Panc1 (cell line): Measurements from ENCODE around the gene INAVA. TPM values are rescaled to one million over a fixed set of nuclear protein-coding genes. Genes with fewer than 3 reads are reported as not detected.

Source experiments
- ATAC-seq: fragments of 200-7000 bp; cut with Tn5 transposase; 2 replicates; pipeline ENCODE4 v1.9.1; 2020; ENCODE audit warnings: mild to moderate bottlenecking, moderate library complexity
- BruUV-seq: library from RNA; stranded (reverse); fragments of 400-500 nt; replicated peaks from 2 replicates; lab custom pipeline; 2021; lab: Mats Ljungman, UMichigan
- CTCF ChIA-PET: fragments of 300-600 bp; sonication (Branson Sonifier 250); formaldehyde crosslinking; loops from one replicate; lab custom pipeline; 2022; ENCODE audit warnings: antibody characterized with exemption; lab: Charles Lee
- POLR2A ChIA-PET: fragments of 300-600 bp; sonication (Branson Sonifier 250); formaldehyde crosslinking; loops from one replicate; lab custom pipeline; 2022; ENCODE audit warnings: antibody characterized with exemption; lab: Charles Lee
- DNase-seq: peaks from one replicate; pipeline ENCODE4 v3.0.0-alpha.2; 2010; ENCODE audit warnings: low read depth, low spot score
- H3K27ac ChIP-seq: 2 replicates; pipeline ENCODE4 v1.5.1; 2011; ENCODE audit warnings: mild to moderate bottlenecking, low read length, inconsistent platforms
- H3K27me3 ChIP-seq: fragments of 200-500 bp; sonication (Bioruptor generic); 2 replicates; pipeline ENCODE4 v1.6.0; 2014; ENCODE audit warnings: low read length, inconsistent platforms; ENCODE audit not compliant: control insufficient read depth, insufficient read depth
- H3K36me3 ChIP-seq: fragments of 200-500 bp; sonication (Bioruptor generic); 2 replicates; pipeline ENCODE4 v1.5.1; 2014; ENCODE audit warnings: inconsistent platforms, mild to moderate bottlenecking, low read length, moderate library complexity; ENCODE audit not compliant: control insufficient read depth, insufficient read depth
- H3K4me1 ChIP-seq: 2 replicates; pipeline ENCODE4 v1.5.1; 2011; ENCODE audit warnings: inconsistent platforms, mild to moderate bottlenecking, low read length, moderate library complexity; ENCODE audit not compliant: control insufficient read depth, insufficient read depth
- H3K4me3 ChIP-seq, 2 experiments: 2 replicates each; pipeline ENCODE4 v1.5.1; 2011 to 2012; ENCODE audit warnings: low read depth in 2 of 2, low read length in 2 of 2, mild to moderate bottlenecking in 2 of 2, inconsistent platforms in 1 of 2, moderate library complexity in 1 of 2
- H3K9me3 ChIP-seq: fragments of 200-500 bp; sonication (Bioruptor generic); 2 replicates; pipeline ENCODE4 v1.5.1; 2014; ENCODE audit warnings: low read depth, mild to moderate bottlenecking, inconsistent platforms, low read length, moderate library complexity; ENCODE audit not compliant: control insufficient read depth, insufficient read depth
- POLR2AphosphoS5 ChIP-seq: IDR thresholded peaks from 2 replicates; pipeline ENCODE4 v1.6.1; 2012; ENCODE audit warnings: mild to moderate bottlenecking, low read depth, low read length, moderate library complexity
- SIN3A ChIP-seq: IDR thresholded peaks from 2 replicates; pipeline ENCODE4 v1.6.1; 2012; ENCODE audit warnings: low read depth, mild to moderate bottlenecking, low read length, moderate library complexity, borderline replicate concordance; ENCODE audit not compliant: insufficient read depth
- TCF7L2 ChIP-seq: IDR thresholded peaks from 2 replicates; pipeline ENCODE4 v1.6.1; 2011; ENCODE audit warnings: mild to moderate bottlenecking, low read depth, low read length, inconsistent platforms
- in situ Hi-C: cut with HindIII; loops from 2 replicates; pipeline ENCODE4 v1.10.0; 2016; ENCODE audit warnings: low sequenced_read_pairs, low pct_unique_long_range_greater_than_20kb
- intact Hi-C: fragments of 100-400 bp; cut with micrococcal nuclease; formaldehyde crosslinking; loops from one replicate; pipeline ENCODE4 v1.10.0; 2022; ENCODE audit not compliant: unreplicated experiment
- total RNA-seq: library from RNA; stranded (reverse); gene quantifications from one replicate; pipeline ENCODE4 v1.2.1, GENCODE V29; 2021; ENCODE audit not compliant: unreplicated experiment
- TF ChIP-seq, protein P1 (sequence below): fragments of 450-650 bp; IDR thresholded peaks from 2 replicates; pipeline ENCODE4 v1.5.1; 2017; ENCODE audit warnings: mild to moderate bottlenecking
- TF ChIP-seq, protein P2 (sequence below), 2 experiments: IDR thresholded peaks; 2 replicates each; pipeline ENCODE4 v1.6.1; 2011 to 2012; ENCODE audit warnings: low read depth in 2 of 2, control low read depth in 1 of 2, low read length in 1 of 2, mild to moderate bottlenecking in 1 of 2, moderate library complexity in 1 of 2; ENCODE audit not compliant: insufficient read depth in 1 of 2

Gene INAVA
- total RNA-seq, 1 experiment from 2014 or later: 3.6 TPM

DNA sequence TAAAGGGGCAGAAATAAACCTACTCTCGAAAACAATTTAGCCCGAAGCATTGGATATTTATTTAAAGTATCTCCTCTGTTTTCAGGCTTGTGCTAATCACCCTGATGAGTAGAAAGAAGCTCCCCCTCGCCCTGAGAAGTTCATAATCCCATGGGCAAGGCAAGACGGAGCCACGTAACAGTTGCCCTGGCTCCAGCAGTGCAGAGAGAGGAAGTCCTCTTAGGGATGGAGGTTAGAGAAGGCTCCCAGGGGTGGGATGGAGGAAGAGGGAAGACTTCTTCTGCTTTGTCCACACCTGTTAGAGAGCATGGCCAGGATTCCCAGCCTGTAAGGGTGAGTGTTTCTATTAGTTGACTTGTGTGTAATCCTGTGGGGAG is 25.3 kb upstream of the INAVA start:
- Histone ChIP-seq H3K36me3 (no peaks in the 10 kb centered on the region), H3K27ac (no peak overlapping the region), H3K27me3 (no peaks in the 10 kb centered on the region), H3K9me3 (no peaks in the 10 kb centered on the region), H3K4me1 (no peaks in the 10 kb centered on the region; the same call in 1 of the 2 replicates), H3K4me3 (no peak overlapping the region)
- BruUV-seq: no TSS peak
- ChIA-PET CTCF (no interaction called here), POLR2A (no interaction called here)
- ATAC-seq (peak; percentile 42), DNase-seq (no peak)
- in situ Hi-C loops: no loop called here
- intact Hi-C loops: no loop called here
- TF ChIP-seq, protein P1, sequence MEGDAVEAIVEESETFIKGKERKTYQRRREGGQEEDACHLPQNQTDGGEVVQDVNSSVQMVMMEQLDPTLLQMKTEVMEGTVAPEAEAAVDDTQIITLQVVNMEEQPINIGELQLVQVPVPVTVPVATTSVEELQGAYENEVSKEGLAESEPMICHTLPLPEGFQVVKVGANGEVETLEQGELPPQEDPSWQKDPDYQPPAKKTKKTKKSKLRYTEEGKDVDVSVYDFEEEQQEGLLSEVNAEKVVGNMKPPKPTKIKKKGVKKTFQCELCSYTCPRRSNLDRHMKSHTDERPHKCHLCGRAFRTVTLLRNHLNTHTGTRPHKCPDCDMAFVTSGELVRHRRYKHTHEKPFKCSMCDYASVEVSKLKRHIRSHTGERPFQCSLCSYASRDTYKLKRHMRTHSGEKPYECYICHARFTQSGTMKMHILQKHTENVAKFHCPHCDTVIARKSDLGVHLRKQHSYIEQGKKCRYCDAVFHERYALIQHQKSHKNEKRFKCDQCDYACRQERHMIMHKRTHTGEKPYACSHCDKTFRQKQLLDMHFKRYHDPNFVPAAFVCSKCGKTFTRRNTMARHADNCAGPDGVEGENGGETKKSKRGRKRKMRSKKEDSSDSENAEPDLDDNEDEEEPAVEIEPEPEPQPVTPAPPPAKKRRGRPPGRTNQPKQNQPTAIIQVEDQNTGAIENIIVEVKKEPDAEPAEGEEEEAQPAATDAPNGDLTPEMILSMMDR: no peak
- no peak for TF ChIP-seq TCF7L2
- TF ChIP-seq, protein P2, sequence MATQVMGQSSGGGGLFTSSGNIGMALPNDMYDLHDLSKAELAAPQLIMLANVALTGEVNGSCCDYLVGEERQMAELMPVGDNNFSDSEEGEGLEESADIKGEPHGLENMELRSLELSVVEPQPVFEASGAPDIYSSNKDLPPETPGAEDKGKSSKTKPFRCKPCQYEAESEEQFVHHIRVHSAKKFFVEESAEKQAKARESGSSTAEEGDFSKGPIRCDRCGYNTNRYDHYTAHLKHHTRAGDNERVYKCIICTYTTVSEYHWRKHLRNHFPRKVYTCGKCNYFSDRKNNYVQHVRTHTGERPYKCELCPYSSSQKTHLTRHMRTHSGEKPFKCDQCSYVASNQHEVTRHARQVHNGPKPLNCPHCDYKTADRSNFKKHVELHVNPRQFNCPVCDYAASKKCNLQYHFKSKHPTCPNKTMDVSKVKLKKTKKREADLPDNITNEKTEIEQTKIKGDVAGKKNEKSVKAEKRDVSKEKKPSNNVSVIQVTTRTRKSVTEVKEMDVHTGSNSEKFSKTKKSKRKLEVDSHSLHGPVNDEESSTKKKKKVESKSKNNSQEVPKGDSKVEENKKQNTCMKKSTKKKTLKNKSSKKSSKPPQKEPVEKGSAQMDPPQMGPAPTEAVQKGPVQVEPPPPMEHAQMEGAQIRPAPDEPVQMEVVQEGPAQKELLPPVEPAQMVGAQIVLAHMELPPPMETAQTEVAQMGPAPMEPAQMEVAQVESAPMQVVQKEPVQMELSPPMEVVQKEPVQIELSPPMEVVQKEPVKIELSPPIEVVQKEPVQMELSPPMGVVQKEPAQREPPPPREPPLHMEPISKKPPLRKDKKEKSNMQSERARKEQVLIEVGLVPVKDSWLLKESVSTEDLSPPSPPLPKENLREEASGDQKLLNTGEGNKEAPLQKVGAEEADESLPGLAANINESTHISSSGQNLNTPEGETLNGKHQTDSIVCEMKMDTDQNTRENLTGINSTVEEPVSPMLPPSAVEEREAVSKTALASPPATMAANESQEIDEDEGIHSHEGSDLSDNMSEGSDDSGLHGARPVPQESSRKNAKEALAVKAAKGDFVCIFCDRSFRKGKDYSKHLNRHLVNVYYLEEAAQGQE (IDR thresholded peaks at IDR 0.05; ENCODE audit: insufficient read depth in 1 of 2, low read depth in 2 of 2, low read length in 1 of 2): no peak
- TF ChIP-seq POLR2AphosphoS5: no peak
- TF ChIP-seq SIN3A: no peak

DNA sequence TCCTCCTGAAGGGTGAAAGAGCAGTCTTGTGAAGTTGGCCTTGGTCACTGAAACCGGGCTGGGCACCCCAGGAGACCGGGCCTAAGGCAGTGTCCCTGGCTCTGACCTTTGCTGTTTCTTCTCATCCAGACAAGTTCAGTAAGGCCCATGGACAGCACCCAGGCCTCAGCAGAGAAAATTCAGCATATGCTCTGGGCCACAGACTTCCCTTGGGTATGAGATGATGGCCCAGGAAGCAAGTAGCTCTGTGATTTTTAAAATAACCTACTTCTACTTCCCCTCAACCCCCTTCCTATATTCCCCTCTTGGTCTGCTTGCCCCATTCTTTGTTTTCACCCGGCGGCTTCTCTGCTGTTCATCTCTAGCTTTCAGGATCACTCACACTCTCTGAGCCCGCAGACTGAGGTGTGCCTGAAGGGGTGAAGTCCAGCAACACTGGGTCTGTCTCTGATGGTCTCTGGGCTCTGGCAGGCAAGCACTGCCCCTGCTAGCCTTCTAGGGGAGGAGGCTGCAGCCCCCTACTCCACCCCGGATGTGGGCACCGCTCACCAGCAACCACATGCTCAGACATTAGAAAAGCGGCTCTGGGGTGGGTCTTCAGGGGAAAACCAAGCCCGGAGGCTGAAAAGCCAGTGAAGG is 24.8 kb upstream of the INAVA start:
- Histone ChIP-seq H3K27ac (no peak overlapping the region), H3K9me3 (no peaks in the 10 kb centered on the region), H3K36me3 (no peaks in the 10 kb centered on the region), H3K4me1 (no peaks in the 10 kb centered on the region; the same call in 1 of the 2 replicates), H3K27me3 (no peaks in the 10 kb centered on the region), H3K4me3 (no peak overlapping the region)
- ATAC-seq (peak; percentile 40), DNase-seq (no peak)
- in situ Hi-C loops (no loop called here), intact Hi-C loops (no loop called here)
- POLR2A ChIA-PET: no interaction called here
- no peak for TF ChIP-seq POLR2AphosphoS5
- TF ChIP-seq, protein P2 (IDR thresholded peaks at IDR 0.05; ENCODE audit: insufficient read depth in 1 of 2, low read depth in 2 of 2, low read length in 1 of 2): no peak
- TF ChIP-seq SIN3A: no peak
- TF ChIP-seq TCF7L2: no peak
- TF ChIP-seq, protein P1: no peak
- BruUV-seq: no TSS peak
- CTCF ChIA-PET: no interaction called here
